ENCODE data around the gene JARID2. TPM values are rescaled to one million over a fixed set of nuclear protein-coding genes. Genes with fewer than 3 reads are reported as not detected.
"Not testable (repeated sequence)": the region's sequence is repeated elsewhere in the genome, so short reads cannot be mapped to it uniquely, and the experiment has no call there.

JARID2 gene
- total RNA-seq, 2 donors from 2014 or later, result 3.6 to 4.6 TPM

- H3K4me1 ChIP-seq, result peaks cover 7% of the 10 kb centered on the region
- TF ChIP-seq CTCF (IDR thresholded peaks at IDR 0.05), result no peak
- no peak for TF ChIP-seq POLR2A (IDR thresholded peaks at IDR 0.05)
- no peaks in the 10 kb centered on the region for H3K36me3 ChIP-seq (replicated peaks in 1 of 2; ENCODE audit: insufficient read depth in 1 of 2, low read depth in 2 of 2)
- no peaks in the 10 kb centered on the region for H3K27me3 ChIP-seq
- no peaks in the 10 kb centered on the region for H3K9me3 ChIP-seq
- no peak for DNase-seq
- intact Hi-C loops (cut with DNase I), result no loop called here
- no peak for ATAC-seq
- H3K27ac ChIP-seq, result no peak overlapping the region
- H3K4me3 ChIP-seq, result no peak overlapping the region
- WGBS, 2 donors, result 81 to 83% methylated on average over 1 to 5 of the region's 5 CpGs
Measured at GRCh38 chr6:15538106-15538505, 292.2 kb downstream of the JARID2 start.

GRCh38 chr6:15538766-15539495 lies 293.1 kb downstream of the JARID2 start:
- Histone ChIP-seq H3K27me3 (no peaks in the 10 kb centered on the region), H3K27ac (no peak overlapping the region), H3K4me3 (no peak overlapping the region), H3K36me3 (replicated peaks in 1 of 2; ENCODE audit: insufficient read depth in 1 of 2, low read depth in 2 of 2) (no peaks in the 10 kb centered on the region), H3K4me1 (peaks cover 7% of the 10 kb centered on the region), H3K9me3 (no peaks in the 10 kb centered on the region)
- DNase-seq, result no peak
- intact Hi-C loops (cut with DNase I), result no loop called here
- no peak for ATAC-seq
- WGBS, 2 donors, result 83 to 87% methylated on average over 9 of the region's 9 CpGs
- TF ChIP-seq CTCF (IDR thresholded peaks at IDR 0.05), result no peak

GRCh38 chr6:15539722-15540270 lies 293.9 kb downstream of the JARID2 start:
- no peaks in the 10 kb centered on the region for H3K36me3 ChIP-seq (replicated peaks in 1 of 2; ENCODE audit: insufficient read depth in 1 of 2, low read depth in 2 of 2)

DNA sequence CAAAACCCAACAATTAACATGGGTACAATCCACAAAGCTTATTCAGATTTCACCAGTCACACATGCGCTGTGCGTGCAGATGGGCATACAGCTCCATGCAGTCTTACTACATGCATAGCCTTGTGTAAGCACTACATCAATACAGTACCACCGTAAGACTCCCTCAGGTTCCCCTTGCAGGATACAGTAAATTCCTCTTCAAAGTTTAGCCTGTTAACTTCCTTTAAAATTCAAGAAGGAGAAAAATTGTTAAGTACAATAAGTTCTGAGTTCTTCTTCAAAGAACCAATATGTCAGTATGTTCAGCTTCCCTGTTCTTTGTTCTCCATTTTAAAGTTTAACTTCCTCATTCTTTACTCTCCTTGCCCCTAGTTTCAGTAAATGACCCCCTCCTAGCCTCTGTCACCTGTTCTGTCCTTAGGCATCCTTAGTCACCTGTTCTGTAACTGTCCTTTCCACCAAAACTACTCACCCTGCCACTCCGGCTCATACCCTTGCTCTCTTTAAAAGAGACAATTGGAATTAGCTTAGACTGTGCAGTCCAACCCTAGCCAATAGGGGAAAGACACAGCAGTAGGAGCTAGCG lies 297.6 kb downstream of the JARID2 start:
- ATAC-seq; H3K27me3 ChIP-seq; H3K4me1 ChIP-seq; intact Hi-C loops (cut with DNase I); H3K36me3 ChIP-seq (replicated peaks in 1 of 2; ENCODE audit: insufficient read depth in 1 of 2, low read depth in 2 of 2); H3K4me3 ChIP-seq; H3K9me3 ChIP-seq: not testable (repeated sequence)
- H3K27ac ChIP-seq, result peak overlapping the region in 1 of 4 donors; percentile 34
- DNase-seq, result peak in 1 of 4 donors; percentile 22
- 95 to 96% methylated on average over 5 of the region's 5 CpGs for WGBS, 2 donors

More at GRCh38 chr6:15539722-15540270, 293.9 kb downstream of the JARID2 start:
- ATAC-seq, result no peak
- intact Hi-C loops (cut with DNase I), result no loop called here
- Histone ChIP-seq H3K9me3 (no peaks in the 10 kb centered on the region), H3K27me3 (no peaks in the 10 kb centered on the region), H3K4me3 (no peak overlapping the region), H3K4me1 (peaks cover 7% of the 10 kb centered on the region), H3K27ac (no peak overlapping the region)
- 86 to 93% methylated on average over 7 of the region's 7 CpGs for WGBS, 2 donors
- TF ChIP-seq POLR2A (IDR thresholded peaks at IDR 0.05) (no peak), CTCF (IDR thresholded peaks at IDR 0.05) (no peak)
- DNase-seq, result no peak

GRCh38 chr6:15544321-15544900 lies 298.5 kb downstream of the JARID2 start:
- ATAC-seq, result no peak
- DNase-seq, result no peak
- Histone ChIP-seq H3K36me3 (replicated peaks in 1 of 2; ENCODE audit: insufficient read depth in 1 of 2, low read depth in 2 of 2) (no peaks in the 10 kb centered on the region), H3K4me1 (no peaks in the 10 kb centered on the region), H3K27ac (no peak overlapping the region), H3K27me3 (no peaks in the 10 kb centered on the region), H3K4me3 (no peak overlapping the region), H3K9me3 (no peaks in the 10 kb centered on the region)
- no peak for TF ChIP-seq CTCF (IDR thresholded peaks at IDR 0.05)
- TF ChIP-seq POLR2A (IDR thresholded peaks at IDR 0.05), result no peak
- intact Hi-C loops (cut with DNase I), result no loop called here
- WGBS, 2 donors, result 89 to 91% methylated on average over 4 of the region's 4 CpGs
